Gastroesophageal sphincter (tissue), 4 donors: ENCODE measurements around the gene EIF3F. TPM values are rescaled to one million over a fixed set of nuclear protein-coding genes. Genes with fewer than 3 reads are reported as not detected.
A peak's percentile ranks its signal among the peaks of the same experiment; 100 is the strongest.

Experiments
- ATAC-seq: fragments of 150-250 bp; one replicate; pipeline ENCODE4 v1.9.1; 2016; ENCODE audit warnings: mild to moderate bottlenecking, moderate library complexity
- H3K27ac ChIP-seq, 4 donors: fragments of 200-600 bp; sonication (generic) in 3 of 4; 1 replicate in 3 of 4; 2 replicates in 1 of 4; pipeline ENCODE4 v1.5.1; 2016 to 2019
- H3K27me3 ChIP-seq: fragments of 200-600 bp; sonication (generic); one replicate; pipeline ENCODE4 v1.5.1; 2019
- H3K36me3 ChIP-seq, 2 donors: fragments of 200-600 bp; sonication (generic); one replicate each; pipeline ENCODE4 v1.5.1; 2019; ENCODE audit warnings: control low read depth in 1 of 2
- H3K4me1 ChIP-seq, 3 donors: fragments of 200-600 bp; sonication (generic); 1 replicate in 2 of 3; 2 replicates in 1 of 3; pipeline ENCODE4 v1.5.1; 2016 to 2019; ENCODE audit warnings: control low read depth in 2 of 3
- H3K4me3 ChIP-seq, 2 donors: fragments of 200-600 bp; sonication (generic); one replicate each; pipeline ENCODE4 v1.5.1; 2019; ENCODE audit warnings: mild to moderate bottlenecking in 1 of 2, moderate library complexity in 1 of 2
- H3K9me3 ChIP-seq, 3 donors: fragments of 200-600 bp; sonication (generic); one replicate each; pipeline ENCODE4 v1.5.1; 2017 to 2019; ENCODE audit warnings: control low read depth in 2 of 3
- CTCF ChIP-seq, 4 experiments: fragments of 200-600 bp in 2 of 4; fragments of 450-650 bp in 2 of 4; sonication (generic) in 1 of 4; IDR thresholded peaks; one replicate each; pipeline ENCODE4 v1.5.1; 2017 to 2019; ENCODE audit warnings: antibody characterized with exemption in 4 of 4, mild to moderate bottlenecking in 2 of 4, moderate library complexity in 2 of 4
- EP300 ChIP-seq: sonication (generic); formaldehyde crosslinking; IDR thresholded peaks from one replicate; pipeline ENCODE4 v1.6.1; 2017; ENCODE audit warnings: antibody characterized with exemption, mild to moderate bottlenecking
- POLR2A ChIP-seq, 2 donors: fragments of 450-650 bp; IDR thresholded peaks; one replicate each; pipeline ENCODE4 v1.6.1; 2017; ENCODE audit warnings: antibody characterized with exemption in 2 of 2, mild to moderate bottlenecking in 2 of 2, moderate library complexity in 1 of 2
- POLR2AphosphoS5 ChIP-seq: sonication (generic); formaldehyde crosslinking; IDR thresholded peaks from one replicate; pipeline ENCODE4 v1.6.1; 2017; ENCODE audit warnings: antibody characterized with exemption
- WGBS, 2 donors: methylation state at CpG; one replicate each; pipeline ENCODE4 v1.1.5; 2018; ENCODE audit warnings: low coverage in 1 of 2; 5-methylcytosine and 5-hydroxymethylcytosine counted together
- total RNA-seq, 4 donors: library from RNA; depleted of rRNA; stranded (reverse); fragments of >200 nt; gene quantifications; one replicate each; pipeline ENCODE4 v1.1.0, GENCODE V29; 2016

Gene EIF3F
- total RNA-seq, 4 donors from 2014 or later, result 204 to 356 (median 235) TPM

- H3K36me3 ChIP-seq, result no peaks in the 10 kb centered on the region
- H3K4me3 ChIP-seq, result no peak overlapping the region
- no peaks in the 10 kb centered on the region for H3K9me3 ChIP-seq
- no peak overlapping the region for H3K27ac ChIP-seq
- 24 to 46% methylated on average over 4 of the region's 4 CpGs for WGBS, 2 donors
- peaks cover 14% of the 10 kb centered on the region for H3K27me3 ChIP-seq
- no peak for TF ChIP-seq CTCF (IDR thresholded peaks at IDR 0.05)
- TF ChIP-seq POLR2A (IDR thresholded peaks at IDR 0.05), result no peak
- no peak for TF ChIP-seq POLR2AphosphoS5
- no peak for TF ChIP-seq EP300
- ATAC-seq, result no peak
- H3K4me1 ChIP-seq, result peaks cover 0 to 31% (median 4%) of the 10 kb centered on the region in 3 donors
Observed at GRCh38 chr11:8015753-8016239, 28.7 kb downstream of the EIF3F start.

GRCh38 chr11:8016440-8016839, 29.3 kb downstream of the EIF3F start:
- no peak for TF ChIP-seq CTCF (IDR thresholded peaks at IDR 0.05)
- TF ChIP-seq EP300, result no peak
- TF ChIP-seq POLR2AphosphoS5, result no peak
- no peak for TF ChIP-seq POLR2A (IDR thresholded peaks at IDR 0.05)
- peaks cover 0 to 31% (median 4%) of the 10 kb centered on the region in 3 donors for H3K4me1 ChIP-seq
- 28 to 63% methylated on average over 1 to 4 of the region's 4 CpGs for WGBS, 2 donors
- H3K27me3 ChIP-seq, result peaks cover 14% of the 10 kb centered on the region
- H3K36me3 ChIP-seq, result no peaks in the 10 kb centered on the region
- no peak for ATAC-seq
- H3K9me3 ChIP-seq, result no peaks in the 10 kb centered on the region
- no peak overlapping the region for H3K27ac ChIP-seq
- no peak overlapping the region for H3K4me3 ChIP-seq

GRCh38 chr11:8017071-8017470, 29.9 kb downstream of the EIF3F start:
- ATAC-seq, result no peak
- H3K4me1 ChIP-seq, result peaks cover 0 to 31% (median 4%) of the 10 kb centered on the region in 3 donors
- H3K36me3 ChIP-seq, result no peaks in the 10 kb centered on the region
- WGBS, 2 donors, result 100% methylated on average over 2 of the region's 2 CpGs; no CpG with 5 or more reads in 1 of the 2 donors
- H3K27ac ChIP-seq, result no peak overlapping the region
- peaks cover 14% of the 10 kb centered on the region for H3K27me3 ChIP-seq
- H3K9me3 ChIP-seq, result no peaks in the 10 kb centered on the region
- H3K4me3 ChIP-seq, result no peak overlapping the region
- TF ChIP-seq POLR2A (IDR thresholded peaks at IDR 0.05) (no peak), CTCF (IDR thresholded peaks at IDR 0.05) (no peak), POLR2AphosphoS5 (no peak), EP300 (no peak)

GRCh38 chr11:8017894-8018483, 30.9 kb downstream of the EIF3F start:
- Histone ChIP-seq H3K4me1 (peaks cover 0 to 31% (median 4%) of the 10 kb centered on the region in 3 donors), H3K36me3 (no peaks in the 10 kb centered on the region), H3K27ac (peak overlapping the region; percentile 36 to 95 (median 90)), H3K9me3 (no peaks in the 10 kb centered on the region), H3K27me3 (peaks cover 14% of the 10 kb centered on the region), H3K4me3 (peak overlapping the region; percentile 61 to 85)
- 47 to 80% methylated on average over 2 to 3 of the region's 13 CpGs for WGBS, 2 donors
- no peak for ATAC-seq
- TF ChIP-seq POLR2AphosphoS5 (no peak), EP300 (no peak), CTCF (IDR thresholded peaks at IDR 0.05) (no peak), POLR2A (IDR thresholded peaks at IDR 0.05) (no peak)
